ENCODE data around the gene BCL11A.

The BCL11A gene

GRCh38 chr2:60440767-60441163 lies 112.7 kb downstream of the BCL11A start:
- TF ChIP-seq CTCF (IDR thresholded peaks at IDR 0.05; ENCODE audit: low read depth, low read length), result no peak
- DNase-seq (ENCODE audit: extremely low read depth, low read depth), result no peak

GRCh38 chr2:60440079-60440766 lies 113.2 kb downstream of the BCL11A start:
- no peak for TF ChIP-seq CTCF (IDR thresholded peaks at IDR 0.05; ENCODE audit: low read depth, low read length)

GRCh38 chr2:60439219-60439974 lies 114.1 kb downstream of the BCL11A start:
- no peak for TF ChIP-seq CTCF (IDR thresholded peaks at IDR 0.05; ENCODE audit: low read depth, low read length)

More at GRCh38 chr2:60440079-60440766, 113.2 kb downstream of the BCL11A start:
- DNase-seq (ENCODE audit: extremely low read depth, low read depth), result no peak

GRCh38 chr2:60438653-60439052 lies 114.8 kb downstream of the BCL11A start:
- no peak for DNase-seq (ENCODE audit: extremely low read depth, low read depth)
- TF ChIP-seq CTCF (IDR thresholded peaks at IDR 0.05; ENCODE audit: low read depth, low read length), result no peak

More at GRCh38 chr2:60439219-60439974, 114.1 kb downstream of the BCL11A start:
- no peak for DNase-seq (ENCODE audit: extremely low read depth, low read depth)

GRCh38 chr2:60438131-60438530 lies 115.3 kb downstream of the BCL11A start:
- no peak for TF ChIP-seq CTCF (IDR thresholded peaks at IDR 0.05; ENCODE audit: low read depth, low read length)
- no peak for DNase-seq (ENCODE audit: extremely low read depth, low read depth)

GRCh38 chr2:60437080-60437696 lies 116.3 kb downstream of the BCL11A start:
- DNase-seq (ENCODE audit: extremely low read depth, low read depth), result no peak
- no peak for TF ChIP-seq CTCF (IDR thresholded peaks at IDR 0.05; ENCODE audit: low read depth, low read length)
